ENCODE data around the gene GLA.

The GLA gene

GRCh38 chrX:101348452-101349192 is 59.1 kb downstream of the GLA start, which contains the start of gene TIMM8A:
Gene TIMM8A, minus strand, starts transcription at chrX:101348742. Its CDS starts 78 bp downstream, at chrX:101348664.
- DNase-seq (ENCODE audit: low spot score) = peak; percentile 70

DNA sequence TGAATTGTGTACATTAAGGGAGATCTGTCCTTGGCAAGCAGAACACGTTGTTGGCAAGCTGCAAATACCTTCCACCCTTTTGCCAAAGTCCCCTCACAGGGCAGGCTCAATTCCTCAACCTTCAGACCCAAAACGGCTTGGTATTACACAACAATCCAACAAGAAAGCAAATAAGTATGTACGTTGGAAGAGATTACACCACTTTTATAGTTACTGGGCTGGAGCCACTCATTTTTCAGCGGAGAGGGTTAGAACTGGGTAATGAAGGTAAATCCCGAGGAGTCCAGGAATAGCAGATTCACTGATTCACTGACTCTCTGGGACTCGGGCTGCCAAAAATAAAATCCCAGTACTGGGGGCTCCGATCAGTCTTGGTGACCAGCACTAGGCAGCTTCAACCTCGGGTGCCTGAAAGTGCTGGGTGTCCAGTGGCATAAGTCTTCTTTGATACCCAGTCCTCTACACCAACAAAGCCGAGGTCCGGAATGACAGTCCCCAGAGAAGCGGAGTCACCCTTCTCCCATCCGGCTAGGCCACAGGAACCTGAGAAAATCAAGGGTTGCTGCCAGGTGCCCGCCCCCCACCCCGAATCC is 59.8 kb downstream of the GLA start:
- DNase-seq (ENCODE audit: low spot score) = peak; percentile 3
